Left kidney (tissue), 2 donors: ENCODE results near the gene CSF2RB. TPM values are rescaled to one million over a fixed set of nuclear protein-coding genes. Genes with fewer than 3 reads are reported as not detected.

Source experiments
- DNase-seq: peaks from one replicate; pipeline ENCODE4 v3.0.0-alpha.2; 2013
- polyA plus RNA-seq: library from polyadenylated mRNA; unstranded; fragments of 120-200 nt; gene quantifications from one replicate; pipeline ENCODE4 v1.2.1, GENCODE V29; 2013; ENCODE audit not compliant: insufficient read length

The CSF2RB gene
- polyA plus RNA-seq, 1 donor = 1.9 TPM

GRCh38 chr22:36921309-36922104 lies 8.1 kb downstream of the CSF2RB start:
- no peak for DNase-seq

DNA sequence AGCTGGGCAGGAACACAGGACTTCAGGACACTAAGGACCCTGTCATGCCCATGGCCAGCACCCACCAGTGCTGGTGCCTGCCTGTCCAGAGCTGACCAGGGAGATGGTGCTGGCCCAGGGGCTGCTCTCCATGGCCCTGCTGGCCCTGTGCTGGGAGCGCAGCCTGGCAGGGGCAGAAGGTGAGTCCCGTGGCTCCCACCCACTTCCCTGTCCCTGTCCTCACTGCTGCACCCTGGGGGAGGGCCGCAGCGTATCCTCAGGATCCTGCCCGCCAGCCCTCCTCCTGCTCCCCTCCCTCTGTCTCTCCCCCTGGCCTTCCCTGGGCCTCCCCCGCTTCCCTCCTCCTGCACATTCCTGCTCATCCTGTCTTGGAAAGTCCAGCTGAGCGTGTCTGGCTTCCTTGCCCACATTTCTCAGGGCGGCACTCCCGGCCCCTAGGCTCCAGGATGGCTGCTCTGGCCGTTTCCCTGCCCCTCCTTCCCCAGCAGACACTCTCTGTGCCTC lies 8.7 kb downstream of the CSF2RB start:
- DNase-seq = peak; percentile 71

GRCh38 chr22:36922711-36923110 lies 9.3 kb downstream of the CSF2RB start:
- no peak for DNase-seq

- DNase-seq = no peak
Observed at GRCh38 chr22:36923131-36923788, 9.8 kb downstream of the CSF2RB start.

DNA sequence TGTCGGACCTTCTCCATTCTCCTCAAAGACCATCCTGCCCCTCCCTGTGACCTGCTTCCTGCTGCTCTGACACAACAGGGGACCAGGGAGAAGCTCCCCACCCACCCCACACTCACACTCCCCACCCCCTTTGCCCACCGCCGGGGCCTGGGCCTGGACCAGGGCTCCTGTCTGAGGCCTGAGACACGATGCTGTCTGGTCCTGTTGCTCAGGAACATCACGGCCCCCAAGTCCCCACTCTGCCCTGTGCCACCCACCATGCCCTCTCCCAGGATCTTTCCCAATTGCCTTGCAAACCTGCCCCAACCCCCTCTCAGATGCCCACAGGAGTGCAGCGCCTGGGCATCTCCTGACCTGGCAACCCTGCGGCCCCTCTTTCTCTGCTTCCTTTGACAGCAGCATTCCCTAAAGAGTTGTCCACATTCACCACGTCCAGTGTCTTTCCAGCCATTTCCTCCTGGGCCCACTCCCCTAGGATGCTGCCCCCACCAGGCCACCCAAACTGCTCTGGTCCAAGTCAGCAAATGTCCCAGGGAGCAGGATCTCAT lies 10.8 kb downstream of the CSF2RB start:
- DNase-seq = no peak

DNA sequence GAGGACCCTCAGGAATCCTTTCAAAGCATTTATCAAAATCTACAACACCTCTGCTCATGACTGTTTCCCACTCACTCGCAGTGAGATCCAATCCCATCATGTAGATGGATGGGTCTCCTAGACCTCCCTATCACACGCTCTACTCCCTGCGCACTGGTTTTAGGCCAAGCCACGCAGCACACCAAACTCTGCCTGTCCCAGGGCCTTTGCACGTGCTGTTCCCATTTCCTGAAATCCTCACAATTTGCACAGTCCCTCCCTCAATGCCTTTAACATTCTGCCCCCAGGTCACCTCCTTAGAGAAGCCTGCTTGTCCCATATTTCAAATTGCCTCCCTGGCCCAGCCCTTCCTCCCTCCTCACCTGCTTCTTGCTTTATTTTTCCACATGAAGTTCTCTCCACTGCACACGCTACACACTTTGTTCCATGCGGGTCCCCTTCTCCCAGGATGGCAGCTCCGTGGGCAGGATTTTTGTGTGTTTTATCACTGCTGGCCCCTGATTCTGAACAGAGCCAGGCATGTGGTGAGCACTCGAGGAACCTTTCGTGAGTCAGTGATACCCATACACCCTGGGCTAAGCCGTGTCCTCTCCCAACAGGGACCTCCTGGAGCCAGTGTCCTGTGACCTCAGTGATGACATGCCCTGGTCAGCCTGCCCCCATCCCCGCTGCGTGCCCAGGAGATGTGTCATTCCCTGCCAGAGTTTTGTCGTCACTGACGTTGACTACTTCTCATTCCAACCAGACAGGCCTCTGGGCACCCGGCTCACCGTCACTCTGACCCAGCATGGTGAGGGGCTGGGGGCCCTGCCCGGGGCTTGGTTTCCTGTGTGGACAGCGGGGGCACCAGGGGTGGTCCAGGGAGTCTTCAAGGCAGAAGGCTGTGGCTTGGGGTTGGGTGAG lies 12.2 kb downstream of the CSF2RB start:
- no peak for DNase-seq

DNA sequence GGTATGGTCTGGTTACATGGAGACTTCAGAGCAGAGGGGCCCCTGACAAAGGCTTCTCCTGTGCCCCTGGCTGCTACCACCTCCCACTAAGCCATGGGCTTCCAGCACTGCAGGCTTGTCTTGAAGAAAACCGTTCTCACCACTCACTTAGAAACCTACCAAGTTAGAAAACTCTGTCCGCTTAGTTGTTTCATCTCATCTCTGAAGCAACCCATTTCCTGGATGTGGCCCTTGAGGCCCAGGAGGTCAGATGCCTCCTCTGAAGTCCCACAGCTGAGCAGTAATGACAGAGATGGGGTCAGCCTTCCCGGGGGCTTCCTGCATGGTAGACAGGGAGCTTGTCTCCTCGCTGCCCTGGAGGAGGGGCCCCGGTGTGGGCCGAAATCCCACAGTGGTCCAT lies 12.9 kb downstream of the CSF2RB start:
- DNase-seq = no peak

DNA sequence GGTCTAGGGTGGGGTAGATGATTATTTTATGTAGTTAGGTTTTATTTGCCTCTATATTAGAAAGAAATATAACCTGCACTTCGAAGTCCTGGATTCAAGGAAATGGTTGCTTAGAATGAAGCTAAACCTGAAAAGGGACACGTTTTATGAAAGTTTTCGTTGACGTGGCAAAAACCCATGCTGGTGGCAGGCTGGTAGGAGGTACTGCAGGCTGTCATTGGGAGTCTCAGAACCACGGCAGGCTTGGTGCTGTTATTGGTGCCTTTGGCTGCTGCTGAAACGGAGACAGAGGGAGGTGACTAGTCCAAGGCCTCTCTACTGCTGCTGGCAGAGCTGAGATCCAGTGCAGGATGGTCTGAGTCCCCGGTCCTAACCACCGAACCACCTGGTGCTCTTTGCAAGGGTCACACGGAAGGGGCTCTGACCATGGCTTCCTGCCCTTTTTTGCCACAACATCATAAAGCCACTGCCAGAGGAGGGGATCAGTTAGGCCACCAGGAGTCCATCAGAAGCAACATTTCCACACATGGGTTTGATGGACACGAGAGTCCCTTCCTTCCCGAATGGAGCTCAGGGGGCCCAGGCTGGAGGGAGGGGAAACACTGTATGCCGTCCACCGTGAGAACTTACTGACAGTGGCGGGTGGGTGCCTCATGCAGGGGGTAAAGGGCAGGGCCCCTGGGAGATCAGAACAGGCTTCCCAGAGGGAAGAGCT lies 13.4 kb downstream of the CSF2RB start:
- no peak for DNase-seq

DNA sequence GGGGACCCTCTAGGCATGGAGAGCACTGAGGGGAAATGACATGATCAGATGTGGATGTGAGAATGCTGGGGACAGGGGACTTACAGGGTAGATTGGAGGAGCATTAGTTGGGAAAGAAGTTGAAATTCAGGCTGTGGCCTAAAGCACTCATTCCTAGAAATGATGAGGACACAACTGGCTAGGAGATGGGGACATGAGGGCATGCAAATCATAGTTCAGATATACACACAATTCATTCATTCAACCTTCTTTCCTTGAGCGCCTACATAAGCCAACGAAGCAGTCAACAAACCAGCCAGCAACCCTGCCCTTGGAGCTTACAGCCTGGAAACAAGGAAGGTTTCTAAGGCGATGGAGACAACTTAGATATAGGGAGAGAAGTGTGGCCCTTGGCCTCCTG lies 14.2 kb downstream of the CSF2RB start:
- no peak for DNase-seq

DNA sequence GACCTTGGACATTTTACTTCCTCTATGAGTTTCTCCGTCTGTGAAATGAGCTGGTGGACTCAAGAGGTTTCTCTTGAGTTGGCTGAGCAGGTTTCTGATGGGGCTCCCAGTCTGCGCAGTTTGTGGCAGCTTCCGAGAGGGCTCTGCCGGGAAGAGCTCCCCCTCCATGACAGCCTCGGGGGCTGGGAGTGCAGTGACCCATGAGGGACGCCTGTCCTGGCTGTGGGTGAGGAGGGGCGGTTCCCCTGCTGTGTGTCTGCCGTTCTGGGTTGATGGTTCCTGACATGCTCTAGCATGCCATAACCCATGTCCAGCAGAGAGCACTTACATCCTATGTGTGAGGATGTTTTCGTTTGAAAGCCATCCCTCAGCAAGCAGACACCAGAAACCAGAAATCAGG lies 14.8 kb downstream of the CSF2RB start:
- DNase-seq = no peak

- no peak for DNase-seq
Observed at GRCh38 chr22:36928786-36929535, 15.5 kb downstream of the CSF2RB start.

DNA sequence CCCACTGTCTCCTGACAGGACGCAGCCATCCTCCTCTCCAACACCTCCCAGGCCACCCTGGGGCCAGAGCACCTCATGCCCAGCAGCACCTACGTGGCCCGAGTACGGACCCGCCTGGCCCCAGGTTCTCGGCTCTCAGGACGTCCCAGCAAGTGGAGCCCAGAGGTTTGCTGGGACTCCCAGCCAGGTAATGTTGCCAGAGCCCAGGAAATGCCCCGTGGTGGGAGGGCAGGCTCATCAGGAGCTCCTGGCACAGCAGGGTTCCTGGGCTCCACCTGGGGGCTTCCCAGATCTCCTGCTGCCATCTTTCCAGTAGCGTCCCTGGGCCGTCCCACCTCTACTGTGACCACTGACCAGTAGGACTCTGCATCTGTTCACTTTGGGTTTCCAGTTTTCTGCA lies 16.2 kb downstream of the CSF2RB start:
- DNase-seq = no peak

DNA sequence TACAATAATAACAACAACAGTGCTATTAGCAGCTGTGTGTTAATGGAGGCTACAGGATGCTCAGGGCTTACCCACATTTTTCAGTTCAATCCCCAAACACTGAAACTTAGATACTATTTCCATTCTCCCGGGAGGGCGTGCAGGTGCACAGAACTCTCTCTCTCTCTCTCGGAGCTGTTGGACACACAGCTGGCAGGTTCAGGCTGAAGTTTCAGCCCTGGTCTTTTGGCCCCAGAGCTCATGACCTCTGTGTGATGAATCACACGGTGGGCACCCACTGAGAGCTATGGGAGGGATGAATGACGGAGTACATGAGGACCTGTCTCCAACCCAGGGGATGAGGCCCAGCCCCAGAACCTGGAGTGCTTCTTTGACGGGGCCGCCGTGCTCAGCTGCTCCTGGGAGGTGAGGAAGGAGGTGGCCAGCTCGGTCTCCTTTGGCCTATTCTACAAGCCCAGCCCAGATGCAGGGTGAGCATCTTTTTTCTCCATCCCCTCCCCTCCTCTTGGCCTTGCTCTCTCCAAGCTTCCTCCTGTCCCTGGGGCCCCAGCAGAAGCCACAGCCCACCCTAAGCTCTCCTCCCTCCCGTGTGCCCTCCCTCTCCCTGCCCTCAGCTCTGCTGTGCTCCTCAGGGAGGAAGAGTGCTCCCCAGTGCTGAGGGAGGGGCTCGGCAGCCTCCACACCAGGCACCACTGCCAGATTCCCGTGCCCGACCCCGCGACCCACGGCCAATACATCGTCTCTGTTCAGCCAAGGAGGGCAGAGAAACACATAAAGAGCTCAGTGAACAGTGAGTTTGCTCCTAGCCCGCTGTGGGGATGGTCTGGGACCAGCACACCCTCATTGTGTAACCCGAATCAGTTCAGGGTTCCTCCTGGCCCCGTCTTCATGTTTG lies 16.9 kb downstream of the CSF2RB start:
- no peak for DNase-seq

- DNase-seq = no peak
Observed at GRCh38 chr22:36931446-36931845, 18.0 kb downstream of the CSF2RB start.

DNA sequence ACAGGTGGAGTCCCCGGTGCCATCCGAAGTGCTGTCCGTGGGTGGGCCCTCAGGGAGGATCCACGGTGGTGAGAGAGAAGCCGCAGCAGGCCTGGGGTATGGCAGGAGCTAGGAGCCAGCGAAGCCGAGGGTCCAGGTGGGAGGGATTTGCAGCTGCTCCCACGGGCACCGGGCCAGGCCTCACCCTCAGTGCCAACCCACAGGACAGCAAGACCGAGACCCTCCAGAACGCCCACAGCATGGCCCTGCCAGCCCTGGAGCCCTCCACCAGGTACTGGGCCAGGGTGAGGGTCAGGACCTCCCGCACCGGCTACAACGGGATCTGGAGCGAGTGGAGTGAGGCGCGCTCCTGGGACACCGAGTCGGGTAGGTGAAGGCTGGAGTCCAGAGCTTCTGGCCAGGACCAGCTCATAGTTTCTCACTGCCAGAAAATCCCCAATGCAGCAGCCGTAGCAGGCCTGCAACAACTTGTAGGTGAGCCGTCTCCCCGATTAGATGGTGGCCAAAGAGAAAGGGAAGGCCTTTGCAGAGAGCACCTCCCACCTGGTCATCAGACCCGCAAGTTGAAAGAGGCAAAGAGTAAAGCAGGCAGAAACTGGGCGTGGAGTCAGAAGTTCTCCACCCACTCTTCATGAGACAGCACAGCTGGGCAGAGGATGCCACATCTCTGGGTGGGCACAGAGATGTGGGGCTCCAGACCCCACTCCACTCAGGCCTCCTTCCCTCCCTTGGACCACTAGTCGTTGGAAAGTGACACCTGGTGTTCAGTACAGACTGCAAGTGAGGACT lies 20.4 kb downstream of the CSF2RB start:
- DNase-seq = no peak

DNA sequence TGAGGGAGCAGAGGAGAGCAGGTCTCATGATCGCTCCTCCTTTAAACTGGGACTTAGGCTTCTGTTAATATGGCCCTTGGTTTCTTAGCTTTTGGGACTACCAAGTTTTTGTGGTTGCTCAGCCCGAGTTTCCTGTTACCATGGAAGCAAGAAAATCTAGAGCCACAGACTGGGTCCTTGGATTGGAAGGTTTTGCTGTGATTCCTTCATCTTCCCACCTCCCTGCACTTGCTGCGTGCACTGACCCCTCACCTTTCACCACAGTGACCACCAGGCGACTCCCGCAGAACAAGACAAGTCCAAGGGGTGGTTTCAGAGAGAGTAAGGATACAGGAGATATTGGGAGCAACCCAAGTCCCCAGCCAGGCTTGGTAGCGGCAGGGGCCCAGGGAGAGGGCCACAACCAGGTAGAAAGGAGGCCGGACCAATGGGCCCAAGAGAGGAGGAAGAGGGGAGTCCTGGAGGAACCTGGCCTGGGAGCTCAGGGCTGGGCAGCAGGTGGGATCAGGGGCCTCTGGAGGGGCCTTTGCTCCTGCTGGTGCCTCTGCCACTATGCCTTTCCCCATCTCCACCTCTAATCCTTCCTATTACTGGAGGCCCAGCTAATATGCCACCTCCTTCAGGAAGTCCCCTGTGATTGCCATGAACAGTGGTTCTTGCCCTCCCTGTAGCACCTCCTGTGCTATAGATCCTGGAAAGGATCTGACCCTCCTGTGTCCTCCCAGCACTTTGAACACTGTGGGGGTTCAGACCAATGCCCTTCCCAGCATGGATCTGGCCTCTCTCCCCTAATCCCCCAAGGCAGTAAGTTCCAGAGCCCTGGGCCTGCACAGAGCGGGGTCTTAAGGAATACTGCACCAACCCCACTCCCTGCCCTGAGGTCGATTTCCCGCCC lies 21.2 kb downstream of the CSF2RB start:
- no peak for DNase-seq

- DNase-seq = no peak
Observed at GRCh38 chr22:36935313-36935610, 21.8 kb downstream of the CSF2RB start.

DNA sequence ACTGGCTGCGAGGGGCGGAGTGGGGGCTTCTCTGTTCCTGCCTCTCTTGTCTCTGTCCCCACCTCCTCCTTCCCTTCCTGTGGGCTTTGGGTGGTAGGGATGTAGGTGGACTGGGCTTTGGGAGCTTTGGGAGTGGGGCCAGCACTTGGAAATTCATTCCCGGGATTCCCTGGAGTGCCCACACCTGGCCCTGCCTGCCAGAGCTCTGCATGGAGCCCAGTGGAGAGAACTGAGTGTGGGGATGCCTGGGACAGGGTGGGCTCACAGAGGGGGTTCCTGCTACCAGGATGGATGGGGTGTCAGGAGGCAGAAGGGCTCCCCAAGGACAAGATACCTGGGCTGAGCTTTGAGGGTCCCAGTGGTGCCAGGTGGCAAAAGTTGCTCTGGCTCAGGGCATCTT lies 22.3 kb downstream of the CSF2RB start:
- DNase-seq = no peak
